PC-9 (cell line): Measurements from ENCODE around the gene CD68.

Source experiments
- EZH2 ChIP-seq: fragments of 200-600 bp; sonication (generic); IDR thresholded peaks from 2 replicates; pipeline ENCODE4 v1.8.0; 2017; ENCODE audit warnings: antibody characterized with exemption, low read depth
- TF ChIP-seq, protein P1 (sequence below): fragments of 200-600 bp; sonication (generic); conservative IDR thresholded peaks from 2 replicates; pipeline ENCODE4 v1.6.1; 2017; ENCODE audit warnings: mixed run types, antibody characterized with exemption, mild to moderate bottlenecking, moderate library complexity

- TF ChIP-seq, protein P1, sequence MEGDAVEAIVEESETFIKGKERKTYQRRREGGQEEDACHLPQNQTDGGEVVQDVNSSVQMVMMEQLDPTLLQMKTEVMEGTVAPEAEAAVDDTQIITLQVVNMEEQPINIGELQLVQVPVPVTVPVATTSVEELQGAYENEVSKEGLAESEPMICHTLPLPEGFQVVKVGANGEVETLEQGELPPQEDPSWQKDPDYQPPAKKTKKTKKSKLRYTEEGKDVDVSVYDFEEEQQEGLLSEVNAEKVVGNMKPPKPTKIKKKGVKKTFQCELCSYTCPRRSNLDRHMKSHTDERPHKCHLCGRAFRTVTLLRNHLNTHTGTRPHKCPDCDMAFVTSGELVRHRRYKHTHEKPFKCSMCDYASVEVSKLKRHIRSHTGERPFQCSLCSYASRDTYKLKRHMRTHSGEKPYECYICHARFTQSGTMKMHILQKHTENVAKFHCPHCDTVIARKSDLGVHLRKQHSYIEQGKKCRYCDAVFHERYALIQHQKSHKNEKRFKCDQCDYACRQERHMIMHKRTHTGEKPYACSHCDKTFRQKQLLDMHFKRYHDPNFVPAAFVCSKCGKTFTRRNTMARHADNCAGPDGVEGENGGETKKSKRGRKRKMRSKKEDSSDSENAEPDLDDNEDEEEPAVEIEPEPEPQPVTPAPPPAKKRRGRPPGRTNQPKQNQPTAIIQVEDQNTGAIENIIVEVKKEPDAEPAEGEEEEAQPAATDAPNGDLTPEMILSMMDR, result peak; percentile 54; the same call in 1 of the 2 replicates
- no peak for TF ChIP-seq EZH2
Measured at GRCh38 chr17:7614425-7615264, 35.2 kb downstream of the CD68 start, which contains the start of gene FXR2.
